ENCODE data around the gene RELT.

Gene RELT

GRCh38 chr11:73445980-73446379 lies 69.8 kb downstream of the RELT start:
- ATAC-seq (no peak), DNase-seq (no peak)
- Mint-ChIP-seq H3K4me3 (no peak overlapping the region), H3K27ac (no peak overlapping the region), H3K9me3 (no peaks in the 10 kb centered on the region), H3K4me1 (peaks cover 13% of the 10 kb centered on the region), H3K27me3 (no peaks in the 10 kb centered on the region)

- H3K4me1 Mint-ChIP-seq: peaks cover 7% of the 10 kb centered on the region
- no peak overlapping the region for H3K4me3 Mint-ChIP-seq
- ATAC-seq: no peak
- H3K9me3 Mint-ChIP-seq: no peaks in the 10 kb centered on the region
- H3K27ac Mint-ChIP-seq: no peak overlapping the region
- DNase-seq: no peak
- no peaks in the 10 kb centered on the region for H3K27me3 Mint-ChIP-seq
Observed at GRCh38 chr11:73446766-73447165, 70.6 kb downstream of the RELT start.
